G401 (cell line): ENCODE measurements around the gene ANO8. TPM values are rescaled to one million over a fixed set of nuclear protein-coding genes. Genes with fewer than 3 reads are reported as not detected.
"Not testable (repeated sequence)": the region's sequence is repeated elsewhere in the genome, so short reads cannot be mapped to it uniquely, and the experiment has no call there.

Experiments used
- DNase-seq: peaks from one replicate; pipeline ENCODE4 v3.0.0-alpha.2; 2015; ENCODE audit warnings: low spot score
- in situ Hi-C: cut with HindIII; loops from 2 replicates; pipeline ENCODE4 v1.10.0; 2016; ENCODE audit warnings: low sequenced_read_pairs, mixed read lengths
- total RNA-seq: library from RNA; depleted of rRNA; stranded (reverse); fragments of >200 nt; shearing (Covaris generic); gene quantifications from 2 replicates; pipeline ENCODE4 v1.2.3, GENCODE V29; 2014

Gene ANO8
- total RNA-seq, 1 experiment from 2014 or later, result 3.1 TPM

GRCh38 chr19:17296976-17297375 lies 37.7 kb downstream of the ANO8 start:
- in situ Hi-C loops, result no loop called here

DNA sequence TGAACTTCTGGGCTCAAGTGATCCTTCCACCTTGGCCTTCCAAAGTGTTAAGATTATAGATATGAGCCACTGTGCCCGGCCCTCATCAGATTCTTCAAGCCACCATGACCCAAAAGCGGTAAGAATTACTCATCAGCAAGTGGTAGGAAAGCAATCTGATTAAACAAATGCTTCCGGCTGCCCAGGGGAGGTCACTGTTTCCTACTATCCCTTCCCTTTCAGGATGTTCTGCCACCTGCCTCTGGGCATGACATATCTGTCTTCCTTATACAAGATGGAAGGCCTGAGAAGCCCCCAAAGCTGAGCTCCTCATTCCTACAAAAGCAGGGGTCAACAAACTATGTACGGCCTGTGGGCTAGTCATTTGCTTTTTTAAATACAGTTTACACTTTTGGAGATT lies 38.4 kb downstream of the ANO8 start:
- in situ Hi-C loops, result no loop called here
- no peak for DNase-seq

More at GRCh38 chr19:17296976-17297375, 37.7 kb downstream of the ANO8 start:
- DNase-seq, result no peak

GRCh38 chr19:17295551-17295950 lies 39.1 kb downstream of the ANO8 start:
- DNase-seq, in situ Hi-C loops: not testable (repeated sequence)

DNA sequence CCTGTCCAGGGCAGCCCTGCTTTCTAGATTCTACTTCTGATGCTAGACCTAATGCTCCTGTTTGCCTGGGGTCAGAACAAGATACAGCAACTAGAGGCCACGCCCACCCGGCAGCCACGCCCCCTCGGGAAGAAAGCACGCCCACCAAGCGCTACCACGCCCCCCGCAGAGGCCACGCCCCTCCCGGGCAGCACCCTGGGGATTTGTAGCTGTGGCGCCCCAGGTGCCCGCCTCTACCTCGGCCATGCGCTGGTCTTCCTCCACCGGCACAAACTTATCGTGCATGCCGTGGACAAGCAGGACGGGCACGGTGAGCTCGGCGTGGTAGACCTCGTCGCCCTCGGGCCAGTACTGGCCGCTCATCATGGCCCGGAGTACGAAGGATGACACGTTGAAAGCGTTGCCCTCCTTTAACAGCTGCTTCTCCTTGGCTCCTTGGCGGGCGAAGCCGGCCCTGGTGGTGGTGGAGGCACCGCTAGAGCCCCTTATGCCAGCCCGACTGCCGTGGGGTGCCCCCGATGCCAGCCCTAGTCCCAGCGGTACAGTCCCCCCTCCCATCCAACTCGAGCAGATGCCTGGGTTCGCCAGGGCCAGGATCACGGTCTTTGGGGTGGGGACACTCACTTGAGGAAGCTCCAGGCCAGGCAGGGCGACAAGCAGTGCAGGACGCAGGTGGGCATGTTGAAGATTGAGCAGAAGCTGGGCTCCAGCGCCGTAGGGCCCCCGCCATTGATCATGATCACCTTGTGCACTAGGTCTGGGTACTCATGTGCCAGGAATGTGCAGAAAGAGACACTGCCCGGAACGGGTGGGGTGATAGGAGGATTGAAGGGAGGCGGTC lies 40.4 kb downstream of the ANO8 start:
- no peak for DNase-seq
- in situ Hi-C loops, result no loop called here

GRCh38 chr19:17293605-17294004 lies 41.0 kb downstream of the ANO8 start:
- in situ Hi-C loops, result no loop called here

DNA sequence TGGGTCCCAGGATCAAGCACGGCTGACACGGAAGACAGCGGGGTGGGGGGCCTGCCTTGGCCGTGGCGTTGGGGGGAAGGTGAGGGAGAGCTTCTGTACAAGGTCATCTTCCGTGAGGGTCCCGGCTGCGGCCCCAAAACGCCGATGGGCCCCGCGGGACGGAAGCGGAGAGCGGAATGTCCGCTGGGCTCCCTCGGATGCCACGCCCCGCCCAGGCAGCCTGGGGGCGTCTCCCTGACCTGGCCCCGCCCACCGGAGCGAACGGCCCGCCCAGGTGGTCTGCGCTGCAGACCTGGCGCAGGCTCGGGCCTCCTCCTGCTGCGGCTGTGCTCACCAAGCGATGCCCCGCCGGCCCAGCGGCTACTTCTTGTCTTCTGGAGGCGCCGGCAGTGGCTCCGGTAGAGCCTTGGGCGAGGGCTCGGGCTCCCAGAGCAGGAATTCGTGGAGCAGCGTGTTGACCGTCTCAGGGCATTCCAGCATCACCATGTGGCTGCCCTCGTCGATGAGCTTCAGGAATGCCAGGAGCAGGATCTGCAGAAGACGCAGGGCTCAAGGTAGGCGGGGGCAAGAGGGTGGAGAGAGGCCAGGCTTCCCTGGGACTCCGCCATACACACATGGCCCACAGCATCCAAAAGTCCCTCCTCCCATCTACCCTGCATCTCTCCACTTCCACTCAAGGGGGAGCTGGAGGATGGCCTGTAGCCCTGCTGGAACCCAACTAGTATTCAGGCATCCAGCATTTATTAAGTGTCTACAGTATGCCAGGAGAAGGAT lies 42.2 kb downstream of the ANO8 start:
- in situ Hi-C loops, result no loop called here
- peak; percentile 87 for DNase-seq

More at GRCh38 chr19:17293605-17294004, 41.0 kb downstream of the ANO8 start:
- DNase-seq, result no peak

DNA sequence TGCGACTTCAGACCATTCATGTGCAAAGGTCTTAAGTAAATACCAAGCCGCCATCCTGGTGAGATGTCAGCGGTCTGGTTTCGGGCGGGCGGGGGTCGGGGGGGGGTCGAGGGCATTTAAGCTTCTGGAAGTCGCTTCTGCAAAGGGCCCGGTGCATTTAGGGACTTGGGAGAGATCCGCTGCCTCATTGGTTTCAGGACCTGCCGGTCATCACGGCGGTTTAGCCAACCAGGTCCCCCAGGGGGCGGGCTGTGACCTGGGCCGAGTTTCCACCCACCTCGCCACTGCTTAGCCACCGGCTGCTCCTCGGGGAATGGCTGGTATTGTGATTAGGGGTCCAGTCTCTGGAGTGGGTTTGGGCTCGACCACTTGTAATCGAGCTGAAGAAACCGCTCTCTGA lies 45.2 kb downstream of the ANO8 start:
- in situ Hi-C loops, result no loop called here
- DNase-seq, result peak; percentile 60

DNA sequence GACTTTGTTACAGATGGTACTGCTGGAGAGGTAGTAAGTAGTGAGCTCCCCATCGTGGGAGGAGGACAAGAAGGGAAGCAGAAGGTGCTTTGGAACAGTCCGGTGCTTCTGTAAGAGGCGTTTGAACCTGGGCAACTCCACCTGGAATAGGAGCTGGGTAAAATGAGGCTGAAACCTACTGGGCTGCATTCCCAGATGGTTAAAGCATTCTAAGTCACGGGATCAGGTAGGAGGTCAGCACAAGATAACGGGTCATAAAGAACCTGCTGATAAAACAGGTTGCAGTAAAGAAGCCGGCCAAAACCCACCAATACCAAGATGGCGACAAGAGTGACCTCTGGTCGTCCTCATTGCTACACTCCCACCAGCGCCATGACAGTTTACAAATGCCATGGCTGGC lies 47.9 kb downstream of the ANO8 start:
- DNase-seq, result no peak
- in situ Hi-C loops, result no loop called here

DNA sequence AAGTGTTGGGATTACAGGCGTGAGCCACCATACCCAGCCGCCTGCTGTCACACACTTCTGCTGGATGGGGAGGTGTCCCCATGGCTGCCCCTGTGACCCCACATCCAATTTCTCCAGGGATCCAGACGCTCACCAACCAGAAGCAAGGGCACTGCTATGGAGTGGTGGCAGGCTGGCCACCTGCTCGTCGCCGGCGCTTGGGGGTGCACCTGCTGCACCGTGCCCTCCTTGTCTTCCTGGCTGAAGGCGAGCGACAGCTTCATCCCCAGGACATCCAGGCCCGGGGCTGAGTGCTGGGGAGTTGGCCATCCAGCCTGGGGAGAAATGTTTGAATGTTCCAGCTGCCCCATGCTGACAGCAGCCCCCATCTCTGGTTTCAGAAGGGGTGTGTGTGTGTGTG lies 48.4 kb downstream of the ANO8 start:
- in situ Hi-C loops, result no loop called here
- DNase-seq, result no peak

GRCh38 chr19:17285415-17286135 lies 49.1 kb downstream of the ANO8 start:
- in situ Hi-C loops, result no loop called here
- DNase-seq, result no peak

GRCh38 chr19:17283504-17283996 lies 51.1 kb downstream of the ANO8 start:
- DNase-seq, result no peak
- in situ Hi-C loops, result no loop called here

DNA sequence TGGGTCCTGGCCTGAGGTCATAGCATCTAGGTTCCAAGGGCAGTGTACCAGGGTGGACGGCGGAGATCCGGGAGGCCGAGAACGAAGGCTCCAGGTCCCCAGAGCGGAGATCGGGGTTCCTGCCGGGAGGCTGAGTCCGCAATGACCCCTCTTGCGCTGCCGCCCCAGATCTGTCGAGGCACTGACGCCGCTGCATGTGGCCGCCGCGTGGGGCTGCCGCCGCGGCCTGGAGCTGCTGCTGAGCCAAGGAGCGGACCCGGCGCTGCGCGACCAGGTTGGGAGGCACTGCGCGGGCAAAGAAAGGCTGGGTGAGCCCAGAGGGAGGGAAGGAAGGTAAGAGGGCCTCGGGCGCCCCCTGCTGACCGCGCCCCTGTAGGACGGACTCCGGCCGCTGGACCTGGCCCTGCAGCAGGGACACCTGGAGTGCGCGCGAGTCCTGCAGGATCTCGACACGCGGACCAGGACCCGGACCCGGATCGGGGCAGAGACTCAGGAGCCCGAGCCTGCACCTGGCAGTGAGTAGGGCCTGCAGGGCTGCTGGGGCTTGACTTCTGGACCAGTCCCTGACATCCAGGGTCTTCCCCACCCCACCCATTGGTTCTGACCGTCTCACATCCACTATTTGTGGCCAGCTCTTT lies 52.0 kb downstream of the ANO8 start:
- in situ Hi-C loops, result no loop called here
- peak; percentile 79 for DNase-seq

GRCh38 chr19:17281391-17282304 lies 53.0 kb downstream of the ANO8 start, which contains the start of gene ANKLE1:
TSS of gene ANKLE1 (plus strand) at chr19:17281901. CDS start at chr19:17281921, 20 bp downstream.
- in situ Hi-C loops, result no loop called here
- DNase-seq, result no peak

- DNase-seq, result no peak
- in situ Hi-C loops, result no loop called here
These were observed 55.2 kb downstream of the ANO8 start for GRCh38 chr19:17279436-17279835.

DNA sequence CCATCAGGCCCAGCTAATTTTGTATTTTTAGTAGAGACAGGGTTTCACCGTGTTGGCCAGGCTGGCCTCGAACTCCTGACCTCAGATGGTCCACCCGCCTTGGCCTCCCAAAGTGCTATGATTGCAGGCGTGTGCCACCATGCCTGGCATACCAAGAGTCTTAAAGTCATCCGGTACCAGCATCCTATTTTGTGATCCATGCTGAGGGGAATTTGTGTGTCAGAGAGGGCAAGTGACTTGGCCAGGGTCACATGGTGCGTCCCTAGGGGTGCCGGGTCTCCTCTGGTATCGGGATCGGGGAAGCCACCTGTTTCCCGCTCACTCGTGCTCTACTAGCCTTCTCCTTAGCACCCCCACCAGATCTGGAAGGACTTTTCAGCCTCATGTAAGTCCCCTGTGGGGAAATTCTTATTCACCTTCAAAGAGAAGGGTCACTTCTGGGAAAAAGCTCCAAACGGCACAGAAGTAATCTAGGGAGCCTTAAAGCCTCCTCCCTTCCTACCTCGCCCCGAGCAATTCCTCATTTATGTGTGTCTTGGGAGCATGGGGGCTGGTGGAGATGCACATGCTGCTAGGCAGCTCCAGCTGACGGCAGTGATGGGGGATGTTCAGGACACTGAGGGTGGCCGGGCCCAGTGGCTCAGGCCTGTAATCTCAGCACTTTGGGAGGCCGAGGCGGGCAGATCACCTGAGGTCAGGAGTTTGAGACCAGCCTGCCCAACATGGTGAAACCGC lies 59.0 kb downstream of the ANO8 start:
- in situ Hi-C loops, result no loop called here
- DNase-seq, result no peak

DNA sequence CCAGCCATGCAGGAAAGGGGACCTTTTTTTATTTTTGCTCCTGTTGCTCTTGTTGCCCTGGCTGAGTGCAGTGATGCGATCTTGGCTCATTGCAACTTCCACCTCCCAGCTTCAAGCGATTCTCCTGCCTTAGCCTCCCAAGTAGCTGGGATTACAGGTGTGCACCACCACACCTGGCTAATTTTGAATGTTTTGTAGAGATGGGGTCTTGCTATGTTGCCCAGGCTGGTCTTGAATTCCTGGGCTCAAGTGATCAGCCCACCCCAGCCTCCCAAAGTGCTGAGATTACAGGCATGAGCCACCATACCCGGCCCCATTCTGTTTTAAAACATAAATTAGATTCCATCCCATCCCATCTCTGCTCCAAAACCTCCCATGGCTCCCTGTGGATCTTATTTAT lies 59.8 kb downstream of the ANO8 start:
- not testable (repeated sequence) for DNase-seq

More for the DNA sequence above, 59.8 kb downstream of the ANO8 start:
- in situ Hi-C loops, result not testable (repeated sequence)
